ENCODE results near the gene MARF1.
A peak's percentile ranks its signal among the peaks of the same experiment; 100 is the strongest.
"Not testable (repeated sequence)": the region's sequence is repeated elsewhere in the genome, so short reads cannot be mapped to it uniquely, and the experiment has no call there.

MARF1 gene

DNA sequence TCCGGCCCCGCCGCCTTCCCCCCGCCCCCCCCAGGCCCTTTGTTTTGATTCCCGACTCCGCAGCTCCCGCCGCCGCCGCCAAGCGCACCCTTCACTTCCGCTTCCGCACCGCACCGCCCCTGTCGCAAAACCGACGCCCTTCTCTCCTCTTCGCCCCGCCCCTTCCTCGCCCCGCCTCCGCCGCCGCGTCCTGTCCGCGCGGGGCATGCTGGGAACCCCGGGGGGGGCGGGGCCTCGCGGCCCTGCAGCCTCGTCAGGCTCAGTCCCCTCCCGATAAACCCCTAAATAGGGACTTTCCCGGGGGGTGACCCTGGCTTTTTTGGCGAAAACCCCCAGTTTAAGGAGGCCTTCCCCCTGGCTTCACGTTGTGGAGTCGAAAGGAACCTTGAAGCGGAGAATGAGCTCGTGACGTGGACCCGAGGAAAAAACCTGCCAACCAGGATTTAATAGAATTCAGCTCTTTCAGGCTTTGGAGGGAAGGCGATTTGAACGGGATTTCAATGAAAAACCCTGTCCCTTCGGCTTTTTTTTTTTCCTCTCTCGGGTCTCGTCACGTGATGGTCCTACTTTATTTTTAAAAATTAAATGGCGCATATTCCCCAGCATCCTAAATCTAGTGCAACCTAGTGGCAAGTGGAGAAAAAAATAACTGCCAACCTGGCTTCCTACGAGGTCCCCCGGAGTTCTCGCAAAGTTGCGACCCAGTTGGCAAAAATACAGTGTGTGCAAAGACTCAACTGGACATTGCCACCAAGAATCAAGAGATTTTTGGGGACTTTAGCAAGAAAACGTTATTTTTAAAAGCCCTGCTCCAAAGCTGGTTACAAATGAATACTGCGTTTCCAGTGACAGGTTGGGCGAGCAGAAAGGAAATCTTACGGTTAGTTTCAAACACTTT lies at the start of gene MARF1:
TSS of gene MARF1 (minus strand) at position 107 of the 898 bp plus-strand sequence. CDS start 3,921 bp downstream, outside the sequence.
- DNase-seq (ENCODE audit: low spot score), result peak; percentile 94

DNA sequence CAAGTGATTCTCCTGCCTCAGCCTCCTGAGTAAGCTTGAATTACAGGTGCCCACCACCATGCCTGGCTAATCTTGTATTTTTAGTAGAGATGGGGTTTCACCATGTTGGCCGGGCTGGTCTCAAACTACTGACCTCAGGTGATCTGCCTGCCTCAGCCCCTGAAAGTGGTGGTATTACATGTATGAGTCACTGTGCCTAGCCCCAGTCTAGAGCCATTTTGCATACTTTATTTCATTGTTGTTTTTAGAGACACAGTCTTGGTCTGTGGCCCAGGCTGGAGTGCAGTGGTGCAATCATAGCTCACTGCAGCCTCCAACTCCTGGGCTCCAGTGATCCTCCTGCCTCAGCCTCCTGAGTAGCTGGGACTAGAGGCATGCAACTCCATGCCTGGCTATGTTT lies 49.6 kb upstream of the MARF1 start:
- DNase-seq (ENCODE audit: low spot score), result not testable (repeated sequence)

DNA sequence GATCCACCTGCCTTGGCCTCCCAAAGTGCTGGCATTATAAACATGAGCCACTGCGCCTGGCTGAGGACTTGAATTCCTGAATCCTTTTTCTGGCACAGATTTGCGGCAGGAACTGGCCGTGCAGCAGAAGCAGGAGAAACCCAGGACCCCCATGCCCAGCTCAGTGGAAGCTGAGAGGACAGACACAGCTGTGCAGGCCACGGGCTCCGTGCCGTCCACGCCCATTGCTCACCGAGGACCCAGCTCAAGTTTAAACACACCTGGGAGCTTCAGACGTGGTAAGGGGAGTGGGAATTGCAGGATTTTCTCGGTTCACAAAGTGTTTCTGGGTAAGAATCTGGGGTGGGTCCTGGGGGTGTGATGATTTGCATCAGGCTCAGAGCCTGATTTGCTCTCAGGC lies 48.1 kb upstream of the MARF1 start:
- DNase-seq (ENCODE audit: low spot score), result no peak

- DNase-seq (ENCODE audit: low spot score), result no peak
Measured at GRCh38 chr16:15690296-15690695, 47.3 kb upstream of the MARF1 start.

DNA sequence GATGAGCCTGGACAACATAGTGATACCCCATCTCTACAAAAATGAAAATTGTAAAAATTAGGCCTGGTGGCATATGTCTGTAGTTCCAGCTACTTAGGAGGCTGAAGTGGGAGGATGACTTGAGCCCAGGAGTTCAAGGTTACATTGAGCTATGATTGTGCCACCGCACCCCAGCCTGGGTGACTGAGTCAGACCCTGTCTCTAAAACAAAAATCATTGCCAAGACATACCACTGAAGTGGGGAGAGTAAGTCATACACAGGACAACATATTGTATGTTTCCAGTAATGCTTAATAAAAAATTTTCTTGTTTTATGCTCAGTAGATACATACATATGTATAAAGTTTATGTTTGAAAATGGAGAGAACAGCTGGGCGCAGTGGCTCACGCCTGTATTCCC lies 46.3 kb upstream of the MARF1 start:
- no peak for DNase-seq (ENCODE audit: low spot score)

- DNase-seq (ENCODE audit: low spot score), result no peak
Measured at GRCh38 chr16:15686287-15686686, 43.3 kb upstream of the MARF1 start.

DNA sequence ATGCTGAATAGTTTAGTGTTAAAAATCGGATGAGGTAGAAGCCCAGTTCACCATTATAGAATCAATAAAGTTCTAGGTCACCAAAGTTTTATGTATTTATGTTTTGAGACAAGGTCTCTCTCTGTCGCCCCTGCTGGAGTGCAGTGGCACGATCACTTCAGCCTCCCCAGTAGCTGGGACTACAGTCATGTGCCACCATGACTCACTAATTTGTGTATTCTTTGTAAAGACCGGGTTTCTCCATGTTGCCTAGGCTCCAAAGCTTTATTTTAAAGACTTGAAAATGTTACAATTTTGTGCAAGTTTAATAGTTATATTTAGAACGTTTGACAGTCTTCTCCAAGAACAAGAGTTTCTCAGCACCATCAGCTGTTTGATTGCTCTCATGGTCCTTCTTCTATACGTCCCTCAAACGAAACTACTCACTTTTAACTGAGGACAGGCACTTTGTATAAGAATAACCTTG lies 39.2 kb upstream of the MARF1 start:
- peak; percentile 85 for DNase-seq (ENCODE audit: low spot score)

GRCh38 chr16:15677447-15677846 lies 34.5 kb upstream of the MARF1 start:
- no peak for DNase-seq (ENCODE audit: low spot score)

- no peak for DNase-seq (ENCODE audit: low spot score)
Measured at GRCh38 chr16:15676506-15676905, 33.6 kb upstream of the MARF1 start.

- DNase-seq (ENCODE audit: low spot score), result no peak
Measured at GRCh38 chr16:15674571-15674970, 31.6 kb upstream of the MARF1 start.

GRCh38 chr16:15672514-15673167 lies 29.7 kb upstream of the MARF1 start:
- no peak for DNase-seq (ENCODE audit: low spot score)

GRCh38 chr16:15672127-15672513 lies 29.2 kb upstream of the MARF1 start:
- not testable (repeated sequence) for DNase-seq (ENCODE audit: low spot score)

DNA sequence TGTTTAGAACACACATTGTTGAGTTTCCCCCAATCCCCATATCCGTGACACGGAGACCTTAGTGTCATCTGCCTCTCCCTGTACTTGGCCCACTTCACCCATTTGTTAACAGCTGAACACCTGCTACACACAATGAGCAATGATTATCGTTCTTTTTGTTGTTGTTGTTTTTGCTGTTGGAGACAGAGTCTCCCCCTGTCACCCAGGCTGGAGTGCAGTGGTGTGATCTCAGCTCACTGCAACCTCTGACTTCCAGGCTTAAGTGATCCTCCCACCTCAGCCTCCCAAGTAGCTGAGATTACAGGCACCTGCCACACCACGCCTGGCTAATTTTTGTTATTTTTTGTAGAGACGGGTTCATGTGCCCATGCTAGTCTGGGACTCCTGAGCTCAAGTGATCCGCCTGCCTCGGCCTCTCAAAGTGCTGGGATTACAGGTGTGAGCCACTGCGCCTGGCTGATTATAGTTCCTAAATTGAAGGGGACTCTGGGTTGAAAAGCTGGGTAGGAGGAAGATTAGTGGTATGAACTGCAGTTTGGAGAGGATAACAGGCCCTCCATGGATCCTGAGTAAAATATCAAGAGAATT lies 28.7 kb upstream of the MARF1 start:
- DNase-seq (ENCODE audit: low spot score), result no peak

- DNase-seq (ENCODE audit: low spot score), result no peak
Measured at GRCh38 chr16:15667091-15667742, 24.3 kb upstream of the MARF1 start.

DNA sequence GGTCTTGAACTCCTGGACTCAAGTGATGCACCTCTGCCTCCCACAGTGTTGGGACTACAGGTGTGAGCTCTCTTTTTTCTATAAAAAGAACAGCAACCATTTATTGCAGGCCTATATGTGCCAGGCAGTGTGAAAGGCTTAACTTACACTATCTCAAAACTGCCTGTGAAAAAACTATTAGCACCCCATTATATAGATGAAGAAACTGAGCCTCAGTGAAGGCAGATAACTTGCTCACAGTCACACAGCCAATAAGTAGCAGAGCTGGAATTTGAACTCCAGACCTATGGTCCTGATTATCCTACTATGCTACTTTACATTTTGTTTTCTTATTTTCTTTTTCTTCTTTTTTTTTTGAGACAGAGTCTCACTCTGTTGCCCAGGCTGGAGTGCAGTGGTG lies 22.2 kb upstream of the MARF1 start:
- DNase-seq (ENCODE audit: low spot score), result no peak

DNA sequence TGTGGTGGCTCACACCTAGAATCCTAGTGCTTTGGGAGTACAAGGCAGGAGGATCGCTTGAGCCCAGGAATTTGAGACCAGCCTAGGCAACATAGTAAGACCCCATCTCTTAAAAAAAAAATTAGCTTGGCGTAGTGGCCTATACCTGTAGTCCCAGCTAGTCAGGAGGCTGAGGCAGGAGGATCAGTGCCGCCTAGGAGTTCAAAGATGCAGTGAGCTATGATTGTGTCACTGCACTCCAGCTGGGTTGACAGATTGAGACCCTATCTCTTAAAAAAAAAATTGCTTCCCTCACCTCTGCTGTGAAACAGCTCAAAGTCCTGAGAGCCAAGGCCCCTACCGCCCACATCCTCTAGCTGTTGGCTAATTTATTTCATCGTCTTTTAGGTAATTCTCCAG lies 17.2 kb upstream of the MARF1 start:
- DNase-seq (ENCODE audit: low spot score), result no peak

DNA sequence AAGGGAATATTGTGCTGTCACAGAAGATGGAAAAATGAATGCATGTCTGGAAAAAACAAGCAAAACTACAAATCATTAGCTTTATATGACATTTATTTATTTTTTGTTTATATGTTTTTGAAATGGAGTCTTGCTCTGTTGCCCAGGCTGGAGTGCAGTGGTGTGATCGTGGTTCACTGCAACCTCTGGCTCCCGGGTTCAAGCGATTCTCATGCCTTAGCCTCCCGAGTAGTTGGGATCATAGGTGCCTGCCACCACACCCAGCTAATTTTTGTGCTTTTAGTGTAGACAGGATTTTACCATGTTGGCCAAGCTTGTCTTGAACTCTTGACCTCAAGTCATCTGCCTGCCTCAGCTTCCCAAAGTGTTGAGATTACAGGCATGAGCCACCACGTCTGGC lies 15.6 kb upstream of the MARF1 start:
- DNase-seq (ENCODE audit: low spot score), result no peak

GRCh38 chr16:15658149-15658548 lies 15.2 kb upstream of the MARF1 start:
- DNase-seq (ENCODE audit: low spot score), result no peak

DNA sequence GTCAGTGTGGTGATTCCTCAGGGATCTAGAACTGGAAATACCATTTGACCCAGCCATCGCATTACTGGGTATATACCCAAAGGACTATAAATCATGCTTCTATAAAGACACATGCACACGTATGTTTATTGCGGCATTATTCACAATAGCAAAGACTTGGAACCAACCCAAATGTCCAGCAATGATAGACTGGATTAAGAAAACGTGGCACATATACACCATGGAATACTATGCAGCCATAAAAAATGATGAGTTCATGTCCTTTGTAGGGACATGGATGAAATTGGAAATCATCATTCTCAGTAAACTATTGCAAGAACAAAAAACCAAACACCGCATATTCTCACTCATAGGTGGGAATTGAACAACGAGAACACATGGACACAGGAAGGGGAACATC lies 12.6 kb upstream of the MARF1 start:
- not testable (repeated sequence) for DNase-seq (ENCODE audit: low spot score)

DNA sequence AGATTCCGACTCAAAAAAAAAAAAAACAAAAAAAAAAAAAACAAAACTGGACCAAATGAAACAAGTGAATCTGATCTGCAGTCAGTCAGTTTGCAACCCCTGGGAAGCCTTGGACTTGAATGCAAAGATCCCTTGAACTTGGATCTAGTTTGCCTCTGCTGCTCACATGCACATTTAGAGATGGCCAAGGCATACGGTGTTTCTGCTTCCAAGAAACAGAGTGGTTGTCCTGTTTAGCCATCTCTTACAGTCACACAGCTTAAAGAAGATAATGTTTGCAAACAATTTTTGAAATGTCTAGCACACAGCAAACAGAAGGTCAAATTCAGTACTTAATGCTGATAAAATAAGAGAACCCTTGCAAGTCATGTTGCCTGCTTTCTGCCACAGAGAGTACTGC lies 11.6 kb upstream of the MARF1 start:
- DNase-seq (ENCODE audit: low spot score), result no peak

DNA sequence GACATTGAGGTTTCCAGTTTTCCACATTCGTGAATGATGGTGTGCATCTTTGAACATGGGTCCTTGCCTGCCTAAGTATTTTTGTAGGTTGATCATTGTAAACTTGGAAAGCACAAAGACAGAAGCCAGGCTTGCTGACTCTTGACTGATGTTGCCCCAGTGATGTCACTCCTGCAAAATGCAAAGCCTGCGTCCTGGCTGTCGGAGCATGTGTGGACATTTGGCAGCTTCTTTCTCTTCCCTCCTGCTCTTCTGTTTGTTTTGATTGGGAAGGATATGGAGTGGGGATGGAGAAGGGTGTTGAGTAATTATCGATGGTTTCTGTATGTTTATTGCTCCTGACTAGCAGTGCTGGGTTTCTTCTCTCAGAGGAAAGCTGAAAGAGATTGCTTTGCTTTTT lies 10.3 kb upstream of the MARF1 start:
- peak; percentile 52 for DNase-seq (ENCODE audit: low spot score)

GRCh38 chr16:15652293-15653001 lies 9.5 kb upstream of the MARF1 start:
- DNase-seq (ENCODE audit: low spot score), result no peak
